Measurements from ENCODE around the gene LYZL2. TPM values are rescaled to one million over a fixed set of nuclear protein-coding genes. Genes with fewer than 3 reads are reported as not detected.
"Not testable (repeated sequence)": the region's sequence is repeated elsewhere in the genome, so short reads cannot be mapped to it uniquely, and the experiment has no call there.

LYZL2 gene
- total RNA-seq, 1 donor from 2014 or later, result not detected

DNA sequence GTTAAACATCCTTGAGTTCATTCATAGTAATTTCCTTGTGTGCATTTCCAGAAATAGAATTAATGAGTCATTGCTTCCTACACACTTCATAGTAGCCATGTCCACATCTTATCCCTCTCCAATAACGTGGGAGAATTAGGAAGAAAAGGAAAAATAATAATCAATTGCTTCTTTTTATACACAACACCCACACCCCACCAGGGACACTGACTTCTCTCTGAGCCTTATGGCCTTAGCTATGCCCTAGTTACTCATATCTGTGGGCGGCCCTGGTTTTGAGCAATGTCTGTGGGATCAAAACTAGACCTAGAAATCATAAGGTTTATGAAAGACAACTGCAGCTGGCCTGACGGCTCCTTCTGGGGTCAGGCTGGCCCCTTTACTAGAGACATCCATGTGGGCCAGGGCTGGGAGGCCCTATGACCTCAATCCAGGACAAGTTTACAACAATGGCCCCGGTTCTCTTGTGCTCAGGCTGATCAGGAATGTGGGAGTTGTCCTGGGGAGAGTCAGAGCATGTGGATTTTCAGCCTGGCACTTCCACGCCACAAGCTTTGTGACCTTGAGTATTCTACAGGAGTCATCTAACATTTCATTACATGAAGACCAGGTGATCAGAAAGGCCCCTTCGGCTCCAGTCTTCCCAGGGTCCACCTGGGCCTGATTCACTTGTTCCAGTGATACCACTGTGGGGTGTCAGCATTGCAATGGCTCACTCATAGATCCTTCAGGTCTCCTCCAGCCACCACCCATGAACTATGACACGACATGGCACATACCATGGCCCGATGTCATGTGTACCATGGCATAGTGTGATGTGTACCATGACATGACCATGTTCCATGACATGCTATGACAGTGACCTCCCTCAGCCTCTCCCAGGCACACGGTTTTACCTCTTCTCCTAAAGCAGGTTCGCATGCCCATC is 22.2 kb upstream of the LYZL2 start:
- intact Hi-C loops (cut with micrococcal nuclease); DNase-seq; H3K9me3 Mint-ChIP-seq; H3K4me3 Mint-ChIP-seq; H3K36me3 Mint-ChIP-seq (ENCODE audit: low read depth); H3K27ac Mint-ChIP-seq: not testable (repeated sequence)
- Mint-ChIP-seq H3K27me3 (peaks cover 27% of the 10 kb centered on the region), H3K4me1 (peaks cover 16% of the 10 kb centered on the region)

DNA sequence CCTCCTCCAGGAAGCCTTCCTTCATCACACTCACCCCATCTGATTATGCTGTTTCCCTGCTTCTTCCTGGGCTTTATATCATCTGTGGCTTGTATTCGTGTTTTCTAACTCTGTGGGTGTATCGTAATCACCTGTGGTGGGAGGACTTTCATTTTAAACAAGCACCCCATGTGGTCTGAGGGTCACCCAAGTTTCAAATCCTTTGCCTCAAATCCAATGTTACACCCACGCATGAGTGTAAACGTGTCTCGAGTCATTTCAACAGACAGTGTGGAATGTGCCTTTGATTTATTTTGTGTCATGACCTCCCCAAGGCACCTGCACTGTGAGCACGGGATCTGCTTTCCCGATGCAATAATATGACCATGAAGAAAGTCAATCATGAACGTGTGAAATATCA is 17.5 kb upstream of the LYZL2 start:
- no peak for DNase-seq
- Mint-ChIP-seq H3K4me3 (no peak overlapping the region), H3K4me1 (peaks cover 23% of the 10 kb centered on the region), H3K36me3 (ENCODE audit: low read depth) (no peaks in the 10 kb centered on the region), H3K9me3 (no peaks in the 10 kb centered on the region), H3K27me3 (peaks cover 33% of the 10 kb centered on the region), H3K27ac (peak overlapping the region; percentile 12)
- intact Hi-C loops (cut with micrococcal nuclease), result no loop called here

DNA sequence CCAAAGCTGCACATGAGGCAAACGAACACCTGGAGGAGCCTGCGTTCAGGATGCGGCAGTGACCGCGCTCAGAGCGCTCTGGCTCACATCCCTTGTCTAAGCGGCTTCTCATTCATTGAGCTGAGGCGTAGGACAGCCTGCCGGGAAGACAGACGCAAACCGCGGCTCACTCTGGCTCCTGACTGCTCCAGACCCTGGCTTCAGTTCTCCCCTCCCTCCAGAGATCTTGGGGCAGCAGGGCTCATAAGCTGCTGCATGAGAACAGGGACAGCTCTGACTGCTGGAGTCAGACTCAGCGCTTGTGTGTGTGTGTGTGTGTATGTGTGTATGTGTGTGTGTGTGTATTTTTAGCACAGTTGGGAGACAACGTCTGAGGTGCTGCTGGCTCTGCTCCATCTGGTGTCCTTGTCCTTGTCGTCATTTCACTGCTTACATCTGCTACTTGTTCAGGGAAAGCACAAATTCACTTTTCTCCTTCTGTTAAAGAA is 15.8 kb upstream of the LYZL2 start:
- Mint-ChIP-seq H3K4me3 (peak overlapping the region; percentile 21), H3K9me3 (no peaks in the 10 kb centered on the region), H3K36me3 (ENCODE audit: low read depth) (no peaks in the 10 kb centered on the region), H3K27ac (no peak overlapping the region), H3K27me3 (peaks cover 43% of the 10 kb centered on the region), H3K4me1 (peaks cover 20% of the 10 kb centered on the region)
- intact Hi-C loops (cut with micrococcal nuclease), result no loop called here
- no peak for DNase-seq

DNA sequence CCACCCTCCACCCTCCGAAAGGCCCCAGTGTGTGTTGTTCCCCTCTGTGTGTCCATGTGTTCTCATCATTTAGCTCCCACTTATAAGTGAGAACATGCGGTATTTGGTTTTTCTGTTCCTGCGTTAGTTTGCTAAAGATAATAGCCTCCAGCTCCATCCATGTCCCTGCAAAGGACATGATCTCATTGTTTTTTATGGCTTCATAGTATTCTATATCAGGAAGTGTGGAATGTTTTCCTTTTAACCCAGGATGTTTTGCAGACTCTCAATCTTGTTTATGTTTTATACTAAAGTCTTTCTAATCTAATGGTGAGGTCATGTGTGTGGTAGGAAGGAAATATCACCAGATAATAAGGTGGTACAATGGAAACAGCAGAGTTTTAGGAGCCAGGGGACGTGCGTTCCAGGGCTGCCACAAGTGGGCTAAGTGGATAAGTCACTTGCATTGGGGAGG is 14.9 kb upstream of the LYZL2 start:
- H3K9me3 Mint-ChIP-seq; H3K36me3 Mint-ChIP-seq (ENCODE audit: low read depth); H3K27ac Mint-ChIP-seq; H3K4me3 Mint-ChIP-seq; DNase-seq; intact Hi-C loops (cut with micrococcal nuclease): not testable (repeated sequence)
- H3K27me3 Mint-ChIP-seq, result peaks cover 40% of the 10 kb centered on the region
- H3K4me1 Mint-ChIP-seq, result peaks cover 20% of the 10 kb centered on the region

DNA sequence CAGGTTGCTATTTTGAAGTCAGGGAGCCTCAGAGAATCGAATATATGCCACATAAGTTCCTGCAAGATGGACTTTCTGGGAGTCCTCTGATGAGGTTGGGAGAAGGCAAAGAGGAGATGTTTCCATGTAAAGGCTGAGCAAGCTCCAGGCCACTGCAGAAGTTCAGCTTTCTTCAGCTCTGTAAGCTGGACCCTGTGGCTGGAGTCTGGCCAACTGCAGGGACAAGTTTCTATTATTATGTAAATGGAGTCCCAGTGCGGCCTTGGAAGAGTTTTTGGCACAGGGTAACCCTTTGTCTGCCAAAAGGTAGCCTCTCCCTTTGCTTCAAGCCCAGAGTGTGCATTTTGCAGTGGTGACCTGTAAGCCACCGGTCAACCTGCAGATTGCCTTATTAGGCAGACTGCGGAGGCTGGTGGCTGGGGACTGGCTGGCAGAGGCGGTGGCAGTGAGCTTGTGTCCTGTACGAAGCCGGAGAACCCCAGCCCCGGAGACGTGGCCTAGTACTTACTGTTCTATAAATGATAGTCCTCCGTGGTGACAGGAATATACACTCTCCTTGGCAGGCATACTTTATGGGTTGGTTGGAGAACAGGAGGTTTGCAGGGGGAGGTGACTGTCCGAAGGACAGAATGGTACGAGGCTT is 14.1 kb upstream of the LYZL2 start:
- H3K27ac Mint-ChIP-seq; DNase-seq; H3K9me3 Mint-ChIP-seq; H3K4me3 Mint-ChIP-seq; H3K36me3 Mint-ChIP-seq (ENCODE audit: low read depth); intact Hi-C loops (cut with micrococcal nuclease): not testable (repeated sequence)
- Mint-ChIP-seq H3K27me3 (peaks cover 38% of the 10 kb centered on the region), H3K4me1 (peaks cover 20% of the 10 kb centered on the region)

DNA sequence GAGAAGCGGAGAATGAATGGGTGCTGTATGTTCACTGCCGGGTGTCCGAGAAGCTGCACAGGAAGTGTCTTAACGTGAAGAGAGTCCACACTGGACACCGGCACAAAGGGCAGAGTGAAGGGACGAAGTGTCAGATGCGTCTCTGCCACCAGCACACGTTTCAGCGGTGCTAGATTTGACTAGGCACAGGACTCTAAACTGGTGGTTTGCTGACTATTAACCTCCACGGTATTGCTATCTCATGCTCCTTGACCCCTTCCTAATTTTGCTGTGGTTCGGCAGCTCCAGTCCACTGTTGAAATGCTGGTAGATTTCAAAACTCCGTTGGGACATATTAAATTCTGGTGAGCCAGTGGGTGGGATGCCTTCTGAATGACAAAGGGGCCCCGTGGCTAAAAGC is 13.3 kb upstream of the LYZL2 start:
- H3K27me3 Mint-ChIP-seq, result peaks cover 38% of the 10 kb centered on the region
- peaks cover 20% of the 10 kb centered on the region for H3K4me1 Mint-ChIP-seq
- H3K36me3 Mint-ChIP-seq (ENCODE audit: low read depth); intact Hi-C loops (cut with micrococcal nuclease); H3K9me3 Mint-ChIP-seq; DNase-seq; H3K4me3 Mint-ChIP-seq; H3K27ac Mint-ChIP-seq: not testable (repeated sequence)

DNA sequence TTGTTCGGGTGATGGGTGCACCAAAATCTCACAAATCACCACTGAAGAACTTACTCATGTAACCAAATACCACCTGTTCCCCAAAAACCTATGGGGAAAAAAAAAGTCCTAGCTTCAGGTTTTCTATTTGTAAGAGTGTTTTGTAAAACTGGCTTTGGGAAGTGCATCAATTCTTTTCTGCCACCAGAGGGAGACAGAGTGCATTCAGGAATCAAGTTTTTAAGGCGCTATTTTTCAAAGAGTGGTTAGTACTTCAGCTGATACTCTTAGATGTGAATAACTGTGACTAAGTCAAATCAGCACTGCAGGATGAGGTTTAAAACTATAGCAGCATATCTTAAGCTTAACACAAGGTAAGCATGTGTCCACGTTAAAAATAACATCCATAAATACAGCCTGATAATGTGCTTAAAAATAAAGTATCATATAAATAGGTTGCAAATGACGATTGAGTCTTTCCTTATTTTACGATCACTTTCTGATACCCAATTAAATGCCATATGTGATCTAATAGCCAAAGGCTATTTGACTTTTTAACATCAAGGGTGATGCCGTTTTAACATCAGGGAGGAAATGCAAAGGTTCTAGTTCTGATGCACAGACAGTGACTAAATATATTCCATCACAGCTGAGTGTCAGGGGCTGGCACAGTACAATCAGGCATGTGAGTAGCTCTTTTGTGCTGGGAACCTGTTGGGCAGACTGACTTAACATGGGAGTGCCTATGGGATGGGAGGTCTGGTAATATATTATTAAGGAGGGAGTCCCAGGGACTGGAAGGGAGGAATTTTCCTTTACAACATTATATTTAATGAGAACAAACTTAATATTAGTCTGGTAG is 10.6 kb upstream of the LYZL2 start:
- no peaks in the 10 kb centered on the region for H3K9me3 Mint-ChIP-seq
- H3K4me3 Mint-ChIP-seq, result no peak overlapping the region
- DNase-seq, result peak; percentile 75
- peaks cover 38% of the 10 kb centered on the region for H3K27me3 Mint-ChIP-seq
- H3K27ac Mint-ChIP-seq, result no peak overlapping the region
- no peaks in the 10 kb centered on the region for H3K36me3 Mint-ChIP-seq (ENCODE audit: low read depth)
- H3K4me1 Mint-ChIP-seq, result peaks cover 6% of the 10 kb centered on the region
- intact Hi-C loops (cut with micrococcal nuclease), result no loop called here

DNA sequence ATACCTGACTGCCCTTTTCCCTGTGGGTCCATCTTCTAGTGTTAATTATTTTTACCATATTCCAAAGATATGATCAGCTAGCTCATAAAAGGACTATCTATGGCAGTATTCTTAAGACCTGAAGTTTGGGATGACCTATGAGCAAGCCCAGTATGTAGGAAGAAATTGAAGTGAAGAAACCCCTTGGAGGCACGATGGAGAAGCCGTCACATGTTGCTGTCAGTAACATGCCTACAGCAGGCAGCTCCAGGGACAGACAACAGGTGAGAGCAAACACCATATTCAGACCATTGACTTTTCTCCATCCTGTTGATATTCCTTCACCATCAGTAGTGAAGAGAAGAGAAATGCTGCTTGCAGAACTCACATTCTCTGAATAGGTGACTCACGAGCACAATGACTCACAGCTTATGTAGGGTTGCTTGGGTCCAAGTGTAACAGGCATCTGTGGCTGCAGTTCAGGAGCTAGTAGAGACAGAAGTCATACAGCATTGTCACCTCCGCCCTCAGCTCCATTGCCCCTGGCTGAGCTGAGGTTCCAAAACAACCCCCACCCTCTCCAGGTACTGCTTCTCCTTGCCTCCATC is 8.4 kb upstream of the LYZL2 start:
- Mint-ChIP-seq H3K4me3 (no peak overlapping the region), H3K9me3 (no peaks in the 10 kb centered on the region), H3K27me3 (peaks cover 35% of the 10 kb centered on the region), H3K36me3 (ENCODE audit: low read depth) (no peaks in the 10 kb centered on the region), H3K4me1 (peaks cover 5% of the 10 kb centered on the region), H3K27ac (no peak overlapping the region)
- intact Hi-C loops (cut with micrococcal nuclease), result no loop called here
- no peak for DNase-seq

DNA sequence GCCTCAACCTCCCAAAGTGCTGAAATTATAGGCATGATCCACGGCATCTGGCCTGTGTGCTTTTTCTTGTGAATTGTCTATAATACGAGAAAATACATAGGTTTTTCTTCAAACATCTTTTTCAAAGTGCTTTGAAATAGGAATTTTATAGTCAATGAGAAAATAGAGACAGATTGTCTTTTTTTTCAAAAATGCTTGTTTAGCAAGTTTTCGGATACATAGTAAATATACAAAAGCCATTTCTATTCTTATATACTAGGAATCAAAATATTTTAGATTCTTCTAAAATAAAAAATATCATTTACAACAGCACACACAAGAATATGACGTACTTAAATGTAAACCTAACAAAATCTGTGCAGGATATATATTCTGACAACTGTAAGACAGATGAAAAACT is 1.6 kb upstream of the LYZL2 start:
- no peak overlapping the region for H3K27ac Mint-ChIP-seq
- no peak for DNase-seq
- no peak overlapping the region for H3K4me3 Mint-ChIP-seq
- H3K9me3 Mint-ChIP-seq, result no peaks in the 10 kb centered on the region
- H3K27me3 Mint-ChIP-seq, result peaks cover 34% of the 10 kb centered on the region
- H3K4me1 Mint-ChIP-seq, result no peaks in the 10 kb centered on the region
- intact Hi-C loops (cut with micrococcal nuclease), result no loop called here
- no peaks in the 10 kb centered on the region for H3K36me3 Mint-ChIP-seq (ENCODE audit: low read depth)

DNA sequence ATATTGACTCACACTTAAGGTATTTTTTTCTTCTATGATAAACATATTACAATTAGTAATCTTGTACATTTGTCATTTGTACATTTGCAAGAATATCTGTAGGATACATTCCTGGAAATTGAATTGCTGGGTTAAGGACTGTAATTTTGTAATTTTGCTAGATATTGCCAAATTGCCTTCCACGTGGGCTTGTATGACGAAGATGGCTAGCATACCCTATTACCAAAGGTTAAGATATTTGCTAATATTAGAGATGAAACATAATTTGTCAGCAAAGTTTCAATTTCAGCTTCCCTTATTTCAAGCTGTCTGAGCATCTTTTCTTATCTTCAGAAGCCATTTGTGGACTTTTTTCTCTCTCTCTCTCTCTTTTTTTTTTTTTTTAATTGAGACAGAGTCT is 1.0 kb upstream of the LYZL2 start:
- Mint-ChIP-seq H3K4me3 (no peak overlapping the region), H3K27ac (no peak overlapping the region), H3K36me3 (ENCODE audit: low read depth) (no peaks in the 10 kb centered on the region), H3K27me3 (peaks cover 32% of the 10 kb centered on the region), H3K4me1 (no peaks in the 10 kb centered on the region), H3K9me3 (no peaks in the 10 kb centered on the region)
- DNase-seq, result no peak
- intact Hi-C loops (cut with micrococcal nuclease), result no loop called here

DNA sequence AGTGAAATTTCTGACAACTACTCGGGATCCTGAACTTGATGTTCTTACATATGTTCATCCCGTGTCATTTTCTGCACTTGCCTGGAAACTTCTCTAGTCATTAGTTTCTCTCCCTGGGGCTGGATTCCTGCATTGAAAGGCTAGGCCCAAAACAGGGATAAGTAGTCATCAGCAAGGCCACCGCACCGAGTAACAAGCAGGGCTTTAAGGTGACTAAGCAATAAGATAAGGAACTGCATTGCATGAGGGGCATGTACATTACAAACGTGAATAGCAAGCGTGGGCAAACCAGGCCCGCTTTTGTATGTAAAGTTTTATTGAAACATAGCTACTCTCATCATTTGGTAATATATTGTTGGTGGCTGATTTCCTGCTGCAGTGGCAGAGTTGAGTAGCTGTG is 977 bp downstream of the LYZL2 start:
- H3K4me1 Mint-ChIP-seq; H3K9me3 Mint-ChIP-seq; intact Hi-C loops (cut with micrococcal nuclease); DNase-seq; H3K36me3 Mint-ChIP-seq (ENCODE audit: low read depth); H3K4me3 Mint-ChIP-seq; H3K27ac Mint-ChIP-seq: not testable (repeated sequence)
- H3K27me3 Mint-ChIP-seq, result peaks cover 33% of the 10 kb centered on the region

DNA sequence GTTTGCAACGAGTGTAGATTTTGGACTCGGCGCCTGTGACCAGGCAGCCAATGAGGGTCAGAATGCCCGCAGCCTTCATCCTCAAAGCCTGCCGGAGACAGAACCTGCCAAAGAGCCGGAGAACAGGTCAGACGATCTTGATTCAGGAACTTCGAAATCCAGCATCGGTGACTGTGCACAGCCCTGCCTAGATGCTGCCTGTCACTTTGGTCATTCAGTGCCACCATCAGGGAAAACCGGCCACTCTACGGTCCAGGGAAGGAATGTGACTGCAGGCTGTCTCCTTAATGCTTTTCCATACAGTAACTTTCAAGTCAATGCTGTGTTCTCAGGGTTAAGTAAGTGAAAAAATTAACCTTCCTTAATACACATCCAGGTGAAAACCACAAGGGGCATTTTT is 2.7 kb downstream of the LYZL2 start:
- DNase-seq; intact Hi-C loops (cut with micrococcal nuclease); H3K27ac Mint-ChIP-seq; H3K4me1 Mint-ChIP-seq; H3K36me3 Mint-ChIP-seq (ENCODE audit: low read depth); H3K4me3 Mint-ChIP-seq; H3K9me3 Mint-ChIP-seq: not testable (repeated sequence)
- peaks cover 28% of the 10 kb centered on the region for H3K27me3 Mint-ChIP-seq

DNA sequence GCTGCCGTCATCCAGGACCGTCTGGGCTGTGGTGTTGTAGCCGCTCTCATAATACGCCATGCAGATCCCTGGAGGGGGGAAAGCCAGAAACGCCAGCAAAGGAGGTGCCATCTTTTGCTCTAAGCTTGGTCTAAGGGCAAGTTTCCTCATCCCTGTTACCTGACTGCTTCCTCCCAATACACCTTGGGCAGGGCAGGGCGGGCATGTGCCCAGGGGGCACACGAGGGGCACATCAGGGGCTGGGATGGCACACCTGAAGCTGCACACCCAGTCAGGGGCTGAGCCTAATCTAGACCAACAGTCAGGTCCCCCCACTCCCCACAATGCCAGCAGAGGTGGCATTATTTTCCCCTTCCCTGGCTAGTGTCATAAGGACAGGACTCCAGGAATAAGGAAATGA is 3.4 kb downstream of the LYZL2 start:
- H3K27me3 Mint-ChIP-seq, result peaks cover 25% of the 10 kb centered on the region
- H3K4me3 Mint-ChIP-seq; H3K4me1 Mint-ChIP-seq; intact Hi-C loops (cut with micrococcal nuclease); H3K27ac Mint-ChIP-seq; H3K9me3 Mint-ChIP-seq; DNase-seq; H3K36me3 Mint-ChIP-seq (ENCODE audit: low read depth): not testable (repeated sequence)

Data from activated CD4-positive, alpha-beta T cell treated with anti-CD3 and anti-CD28 coated beads, Interleukin-2, amount 10 ng/mL, durations not matched to agents 24 days and 14 days (primary cell).